ENCODE measurements around the gene B3GALT2. TPM values are rescaled to one million over a fixed set of nuclear protein-coding genes. Genes with fewer than 3 reads are reported as not detected.

Gene B3GALT2
- total and polyA plus RNA-seq, 10 of the 15 experiments (the other 5 are each of a cell fraction or from before 2014, with no cell fraction given) = 0.10 to 0.25 (median 0.14) TPM; not detected in 7

DNA sequence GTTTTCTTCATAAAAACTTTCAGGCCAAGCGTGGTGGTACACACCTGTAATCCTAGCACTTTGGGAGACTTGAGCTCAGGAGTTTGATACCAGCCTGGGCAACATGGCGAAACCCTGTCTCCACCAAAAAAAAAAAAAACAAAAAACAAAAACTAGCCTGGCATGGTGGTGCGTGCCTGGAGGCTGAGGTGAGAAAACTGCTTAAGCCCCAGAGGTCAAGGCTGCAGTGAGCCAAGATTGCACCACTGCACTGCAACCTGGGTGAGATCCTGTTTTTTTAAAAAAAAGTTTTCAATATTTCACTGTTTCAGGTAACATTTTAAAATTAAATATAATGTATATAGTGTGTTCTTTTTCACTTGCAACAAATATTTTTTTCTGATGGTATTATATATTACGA is 13.5 kb upstream of the B3GALT2 start:
- peaks cover 0 to 2% of the 10 kb centered on the region in 2 experiments; a peak in 1 of 4 replicates for H3K36me3 ChIP-seq (ENCODE audit: control insufficient read depth in 2 of 2, insufficient read depth in 2 of 2, low read length in 1 of 2)
- H3K27me3 ChIP-seq (replicated peaks in 1 of 2; ENCODE audit: control insufficient read depth in 2 of 2, insufficient read depth in 2 of 2, low read length in 1 of 2) = no peaks in the 10 kb centered on the region
- intact Hi-C loops (cut with micrococcal nuclease; ENCODE audit: unreplicated experiment) (no loop called here), in situ Hi-C loops (cut with MboI) (no loop called here)
- no peak overlapping the region for H3K9ac ChIP-seq (ENCODE audit: control insufficient read depth, insufficient read depth, low read length)
- WGBS (ENCODE audit: insufficient coverage, insufficient replicate concordance, low lambda C conversion rate, missing lambda C conversion rate) = 98% methylated on average over 4 of the region's 4 CpGs
- no peak for FAIRE-seq
- H2AFZ ChIP-seq (ENCODE audit: control insufficient read depth, low read depth, low read length) = no peak overlapping the region
- BruUV-seq (replicated peaks) = no TSS peak
- no peaks in the 10 kb centered on the region for H3K4me1 ChIP-seq (ENCODE audit: control insufficient read depth, insufficient read depth, low read length)
- RAD21 ChIA-PET (ENCODE audit: unreplicated experiment) = no interaction called here
- ATAC-seq = no peak
- CTCF ChIA-PET = no interaction called here
- H3K4me2 ChIP-seq (ENCODE audit: control insufficient read depth, insufficient read depth) = no peak overlapping the region
- peaks cover 4% of the 10 kb centered on the region for H3K79me2 ChIP-seq (ENCODE audit: control insufficient read depth, insufficient read depth, low read length)
- SMC1A ChIA-PET (ENCODE audit: uncharacterized antibody, unreplicated experiment) = no interaction called here
- no peaks in the 10 kb centered on the region for H4K20me1 ChIP-seq (ENCODE audit: control insufficient read depth, insufficient read depth)
- DNase-seq (ENCODE audit: low read depth, low spot score) = no peak
- no peaks in the 10 kb centered on the region for H3K9me3 ChIP-seq (replicated peaks; ENCODE audit: control insufficient read depth, insufficient read depth, low read length)
- H3K4me3 ChIP-seq = no peak overlapping the region
- H3K27ac ChIP-seq (ENCODE audit: control insufficient read depth, insufficient read depth) = no peak overlapping the region
- POLR2A ChIA-PET = no interaction called here
- TF ChIP-seq, protein P1, sequence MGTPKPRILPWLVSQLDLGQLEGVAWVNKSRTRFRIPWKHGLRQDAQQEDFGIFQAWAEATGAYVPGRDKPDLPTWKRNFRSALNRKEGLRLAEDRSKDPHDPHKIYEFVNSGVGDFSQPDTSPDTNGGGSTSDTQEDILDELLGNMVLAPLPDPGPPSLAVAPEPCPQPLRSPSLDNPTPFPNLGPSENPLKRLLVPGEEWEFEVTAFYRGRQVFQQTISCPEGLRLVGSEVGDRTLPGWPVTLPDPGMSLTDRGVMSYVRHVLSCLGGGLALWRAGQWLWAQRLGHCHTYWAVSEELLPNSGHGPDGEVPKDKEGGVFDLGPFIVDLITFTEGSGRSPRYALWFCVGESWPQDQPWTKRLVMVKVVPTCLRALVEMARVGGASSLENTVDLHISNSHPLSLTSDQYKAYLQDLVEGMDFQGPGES (IDR thresholded peaks at IDR 0.05) = no peak
- TF ChIP-seq ZNF207 (IDR thresholded peaks at IDR 0.05; ENCODE audit: borderline replicate concordance) = no peak
- no peak for TF ChIP-seq NFYA (IDR thresholded peaks at IDR 0.05; ENCODE audit: borderline replicate concordance, low read depth, low read length)
- TF ChIP-seq CREM (IDR thresholded peaks at IDR 0.05; ENCODE audit: low read depth) = no peak
- no peak for TF ChIP-seq RAD21 (IDR thresholded peaks at IDR 0.05; ENCODE audit: insufficient read depth, low read depth, low read length)
- TF ChIP-seq TCF3 (IDR thresholded peaks at IDR 0.05; ENCODE audit: borderline replicate concordance, insufficient read depth, low read depth, low read length) = no peak
- no peak for TF ChIP-seq ELK1 (IDR thresholded peaks at IDR 0.05; ENCODE audit: low read depth, low read length)
- TF ChIP-seq ZBTB4 (CRISPR knock-in tag; IDR thresholded peaks at IDR 0.05) = no peak
- no peak for TF ChIP-seq PAX5 (IDR thresholded peaks at IDR 0.05; ENCODE audit: borderline replicate concordance, low read depth, low read length)
- TF ChIP-seq HCFC1 (IDR thresholded peaks at IDR 0.05; ENCODE audit: low read length) = no peak
- no peak for TF ChIP-seq NBN (IDR thresholded peaks at IDR 0.05)
- no peak for TF ChIP-seq CEBPZ (IDR thresholded peaks at IDR 0.05; ENCODE audit: low read depth, low read length)
- TF ChIP-seq KLF5 (IDR thresholded peaks at IDR 0.05; ENCODE audit: partially characterized antibody) = no peak
- no peak for TF ChIP-seq EED (IDR thresholded peaks at IDR 0.05; ENCODE audit: low read depth)
- no peak for TF ChIP-seq ZNF622 (IDR thresholded peaks at IDR 0.05)
- TF ChIP-seq MAX (IDR thresholded peaks at IDR 0.05; ENCODE audit: low read depth, low read length) = no peak
- TF ChIP-seq SMAD5 (IDR thresholded peaks at IDR 0.05; ENCODE audit: low read depth) = no peak

Data from GM12878 (cell line).